HG03575 (cell line): Measurements from ENCODE around the gene ECE1.
"Not testable (repeated sequence)": the region's sequence is repeated elsewhere in the genome, so short reads cannot be mapped to it uniquely, and the experiment has no call there.

Source experiments
- ATAC-seq: cut with Tn5 transposase; IDR thresholded peaks from one replicate; pipeline ENCODE4 v1.9.1; 2021; ENCODE audit not compliant: unreplicated experiment, insufficient number of reproducible peaks, low FRiP score; ENCODE audit errors: extremely low read depth

Gene ECE1

DNA sequence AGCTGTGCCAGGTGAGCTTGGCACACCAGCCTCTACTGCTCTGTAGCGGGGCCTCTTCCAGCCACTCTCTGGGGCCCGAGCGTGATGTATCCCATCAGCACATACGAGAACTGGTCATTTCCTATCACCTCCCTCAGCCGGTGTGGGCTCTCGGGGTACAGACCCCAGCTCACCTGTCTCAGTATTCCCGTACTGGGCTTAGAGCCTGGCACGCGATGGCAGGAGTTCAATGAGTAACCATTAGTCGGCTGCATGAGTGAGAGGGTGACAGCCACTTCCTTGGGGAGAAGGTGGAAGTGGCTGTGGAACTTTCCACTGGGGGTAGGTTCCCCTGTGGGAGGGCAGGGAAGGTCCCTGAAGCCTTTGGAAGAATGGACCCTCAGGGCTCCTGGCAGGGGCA lies 46.1 kb downstream of the ECE1 start:
- ATAC-seq, result no peak

DNA sequence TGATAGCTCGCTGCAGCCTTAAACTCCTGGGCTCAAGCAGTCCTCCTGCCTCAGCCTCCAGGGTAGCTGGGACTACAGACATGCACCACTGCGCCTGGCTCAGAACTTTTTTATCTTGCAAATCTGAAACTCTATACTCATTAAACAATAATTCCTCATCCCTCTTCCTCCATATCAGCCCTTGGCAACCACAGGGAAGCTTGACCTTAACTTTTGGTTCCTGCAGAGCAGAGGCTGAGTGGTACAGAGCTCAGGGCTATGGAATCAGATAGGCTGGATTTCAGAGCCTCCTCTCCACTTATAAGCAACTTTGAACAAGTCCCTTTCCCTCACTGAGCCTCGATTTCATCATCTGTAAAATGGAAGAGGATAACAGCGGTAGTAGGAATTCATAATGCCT lies 47.4 kb downstream of the ECE1 start:
- ATAC-seq, result no peak

DNA sequence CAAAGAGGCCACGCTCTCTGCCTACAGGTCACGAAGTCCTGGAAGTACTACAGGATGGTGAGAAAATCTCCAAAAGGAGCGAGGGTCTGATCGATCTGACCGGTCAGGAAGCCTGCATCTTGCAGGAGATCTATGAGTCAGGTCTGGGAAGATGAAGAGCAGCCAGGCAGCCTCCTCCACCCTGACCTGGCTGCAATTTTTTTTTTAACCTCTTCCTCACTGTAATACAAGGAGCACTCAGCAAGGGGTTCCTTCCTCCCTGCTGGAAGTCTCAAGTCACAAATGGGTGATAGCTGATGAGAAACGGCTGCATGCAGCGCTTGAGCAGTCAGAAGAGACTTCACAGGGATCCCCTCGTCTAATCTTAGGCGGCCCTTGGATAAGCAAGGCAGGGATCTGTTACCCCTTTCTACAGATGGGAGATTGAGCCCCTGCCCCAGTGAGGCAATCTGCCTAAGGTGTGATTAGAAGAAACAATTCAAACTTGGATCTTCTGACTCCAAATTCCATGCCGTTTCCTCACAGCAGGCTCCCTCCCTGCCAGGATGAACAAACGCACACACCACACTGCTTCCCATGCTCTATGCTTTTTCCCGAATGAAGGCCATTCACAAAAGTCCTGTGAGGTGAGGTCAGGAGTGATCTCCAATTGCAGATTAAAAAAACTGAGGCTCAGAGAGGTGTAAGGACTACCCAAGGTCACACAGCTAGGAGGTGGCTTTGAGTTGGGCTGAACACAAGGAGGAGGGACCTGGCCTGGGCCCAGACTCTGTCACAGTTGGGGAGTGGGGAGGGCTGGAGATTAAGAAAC lies 48.3 kb downstream of the ECE1 start:
- ATAC-seq, result no peak

DNA sequence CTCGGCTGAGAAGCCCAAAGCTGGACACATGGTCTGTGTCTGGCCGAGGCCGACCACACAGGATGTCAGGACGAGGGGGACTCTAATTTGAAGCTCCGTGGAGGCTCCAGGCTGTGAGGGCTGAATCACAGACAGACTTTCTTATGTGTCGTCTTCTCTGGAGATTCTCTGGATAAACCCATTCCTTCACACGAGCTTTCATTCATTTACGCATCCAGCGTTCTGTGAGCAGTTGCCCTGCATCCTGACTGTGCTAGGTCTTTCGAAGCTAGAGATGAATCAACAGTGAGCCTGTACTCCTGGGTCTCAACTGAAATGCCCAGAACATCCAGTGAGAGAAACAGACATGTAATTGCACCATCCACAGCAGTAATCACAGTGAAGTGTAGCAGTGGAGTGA lies 49.6 kb downstream of the ECE1 start:
- no peak for ATAC-seq

GRCh38 chr1:21239221-21239620 lies 51.0 kb downstream of the ECE1 start:
- ATAC-seq, result no peak

- no peak for ATAC-seq
Observed at GRCh38 chr1:21238141-21238800, 52.0 kb downstream of the ECE1 start.

DNA sequence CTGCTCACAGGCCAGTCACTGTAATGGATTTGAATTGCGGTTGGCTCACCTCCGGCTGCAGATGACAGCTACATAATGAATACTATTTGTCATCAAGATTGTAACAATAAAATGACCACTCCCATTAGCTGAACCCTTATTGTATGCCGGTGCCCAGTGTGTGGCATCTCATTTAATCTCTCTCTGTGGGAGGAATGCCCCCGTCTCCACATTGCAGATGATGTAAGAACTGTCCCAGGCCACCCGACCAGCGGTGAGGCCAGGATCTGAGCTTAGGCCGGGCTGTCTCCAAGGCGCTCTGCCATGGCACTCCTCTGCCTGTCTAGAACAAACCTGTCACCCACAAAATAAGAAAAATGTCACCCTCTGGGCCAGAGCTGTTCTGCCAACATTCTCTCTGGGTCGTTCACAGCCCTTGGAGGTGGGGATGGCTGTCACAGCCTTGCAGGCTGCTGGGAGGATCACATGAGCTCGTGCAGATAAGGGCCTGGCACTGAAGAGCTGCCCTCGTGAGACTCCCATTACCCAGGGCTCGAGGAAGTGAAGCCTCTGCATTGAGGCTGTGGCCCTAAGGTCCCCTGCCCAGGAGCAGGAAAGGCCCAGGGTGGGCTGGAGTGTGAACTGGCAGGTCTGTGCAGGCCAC lies 52.7 kb downstream of the ECE1 start:
- no peak for ATAC-seq

GRCh38 chr1:21236178-21236577 lies 54.1 kb downstream of the ECE1 start:
- ATAC-seq, result no peak

GRCh38 chr1:21234779-21235178 lies 55.5 kb downstream of the ECE1 start:
- ATAC-seq, result no peak

DNA sequence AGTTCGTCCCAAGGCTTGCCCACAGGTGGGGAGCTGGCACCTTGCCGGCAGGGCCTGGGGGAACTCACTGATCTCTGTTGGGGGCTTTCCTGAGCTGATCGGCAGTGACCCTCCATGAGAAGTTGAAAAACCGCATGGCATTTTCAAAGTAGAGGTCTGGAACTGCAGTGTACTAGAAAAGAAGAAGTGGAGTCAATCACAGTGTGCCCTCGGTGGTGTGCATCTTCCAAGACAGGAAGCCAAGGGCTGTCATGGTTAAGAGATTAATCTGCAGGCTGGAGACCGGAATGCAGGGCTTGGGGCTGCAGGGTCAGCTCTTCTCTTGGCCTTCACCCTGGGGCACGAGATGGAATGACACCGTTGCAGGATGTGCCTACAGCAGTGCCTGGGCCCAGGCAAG lies 56.8 kb downstream of the ECE1 start:
- ATAC-seq, result no peak

DNA sequence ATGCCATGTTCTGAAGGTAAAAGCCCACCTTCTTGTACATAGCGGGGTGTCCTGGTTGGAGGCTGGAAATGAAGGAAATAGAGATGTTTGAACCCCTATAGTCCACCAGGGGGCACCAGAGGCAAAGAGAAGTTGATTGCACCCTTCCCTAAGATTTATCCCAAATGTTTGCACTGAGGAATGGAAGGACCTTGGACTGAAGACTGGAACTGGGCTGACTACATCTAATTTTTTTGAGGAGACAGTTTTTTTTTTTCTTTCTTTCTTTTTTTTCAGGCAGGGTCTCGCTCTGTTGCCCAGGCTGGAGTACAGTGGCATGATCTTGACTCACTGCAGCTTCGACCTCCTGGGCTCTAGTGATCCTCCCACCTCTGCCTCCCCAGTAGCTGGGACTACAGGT lies 58.2 kb downstream of the ECE1 start:
- no peak for ATAC-seq

- no peak for ATAC-seq
Observed at GRCh38 chr1:21229246-21230000, 60.8 kb downstream of the ECE1 start.

GRCh38 chr1:21228224-21228623 lies 62.0 kb downstream of the ECE1 start:
- not testable (repeated sequence) for ATAC-seq

GRCh38 chr1:21225065-21225464 lies 65.2 kb downstream of the ECE1 start:
- ATAC-seq, result no peak

DNA sequence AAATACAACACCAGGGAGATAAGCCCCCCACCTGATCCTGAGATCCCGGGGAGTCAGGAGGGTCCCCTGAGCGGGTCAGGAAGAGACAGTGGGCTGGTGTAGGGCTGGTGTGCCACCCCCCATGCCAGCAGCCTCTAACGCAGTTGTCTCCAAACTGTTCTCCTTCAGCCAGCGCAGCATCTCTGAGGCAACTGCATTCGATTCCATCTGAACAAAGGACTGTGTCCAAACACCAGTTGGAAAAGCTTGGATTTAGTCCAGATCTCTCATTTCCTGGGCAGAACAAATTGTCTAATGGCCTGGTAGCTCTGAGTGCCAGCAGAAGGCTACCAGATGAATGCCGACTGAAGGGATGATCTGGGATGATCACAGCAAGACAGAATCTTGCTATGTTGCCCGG lies 69.4 kb downstream of the ECE1 start:
- no peak for ATAC-seq

DNA sequence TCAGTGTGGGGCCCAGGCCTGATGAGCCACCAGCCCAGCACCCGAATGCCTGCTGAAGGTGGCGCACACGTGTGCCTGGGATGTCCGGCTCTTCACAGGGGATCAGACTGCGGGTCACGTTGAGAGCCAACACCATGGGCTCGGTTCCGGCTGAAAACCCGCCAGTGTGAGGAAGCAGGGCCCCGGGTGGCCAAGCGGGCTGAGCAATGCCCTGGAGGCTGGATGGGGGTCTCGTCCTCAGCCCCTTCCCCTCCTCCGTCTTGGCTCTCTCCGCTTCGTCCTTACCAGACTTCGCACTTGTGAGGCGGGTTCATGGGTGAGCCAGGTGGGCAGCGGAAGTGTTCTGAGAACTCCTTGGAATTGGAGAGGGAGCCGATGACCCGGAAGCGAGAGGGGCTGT lies 70.6 kb downstream of the ECE1 start:
- no peak for ATAC-seq

DNA sequence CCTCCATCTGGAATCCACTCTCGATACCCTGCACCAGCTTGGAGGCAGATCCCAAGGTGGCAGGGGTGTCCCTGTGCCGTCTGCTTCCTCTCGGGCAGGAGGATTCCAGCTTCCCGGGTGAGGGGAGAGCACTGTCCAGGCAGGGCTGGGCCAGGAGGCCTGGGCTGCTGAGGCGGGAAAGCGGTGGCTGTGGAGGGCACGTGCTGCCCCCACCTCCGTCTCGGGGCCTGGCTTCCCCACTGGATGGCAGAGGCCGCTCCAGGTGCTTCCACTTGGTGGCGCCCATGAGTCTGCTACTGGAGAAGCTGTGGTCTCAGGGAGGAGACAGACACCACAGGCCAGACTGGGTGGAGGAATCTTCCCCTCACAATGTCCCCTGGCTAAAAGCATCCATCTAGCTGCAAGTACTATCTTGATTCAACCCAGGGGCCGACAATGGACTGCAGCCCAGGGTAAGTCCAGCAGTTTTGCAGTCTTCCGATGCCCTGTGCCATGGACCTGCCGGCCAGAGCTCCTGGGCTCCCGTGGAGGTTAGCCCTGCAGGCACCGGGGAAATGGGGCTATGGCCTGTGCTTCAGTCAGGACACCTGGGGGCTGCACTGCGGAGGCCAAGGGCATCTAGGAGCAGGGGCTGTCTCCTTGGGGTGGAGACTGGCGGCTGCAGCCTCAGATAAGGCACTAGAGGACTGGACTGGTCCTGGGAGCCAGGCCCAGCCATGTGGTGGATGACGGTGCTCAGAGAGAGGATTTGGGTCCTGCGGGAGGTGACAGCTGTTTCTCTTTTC lies 72.3 kb downstream of the ECE1 start:
- ATAC-seq, result no peak

DNA sequence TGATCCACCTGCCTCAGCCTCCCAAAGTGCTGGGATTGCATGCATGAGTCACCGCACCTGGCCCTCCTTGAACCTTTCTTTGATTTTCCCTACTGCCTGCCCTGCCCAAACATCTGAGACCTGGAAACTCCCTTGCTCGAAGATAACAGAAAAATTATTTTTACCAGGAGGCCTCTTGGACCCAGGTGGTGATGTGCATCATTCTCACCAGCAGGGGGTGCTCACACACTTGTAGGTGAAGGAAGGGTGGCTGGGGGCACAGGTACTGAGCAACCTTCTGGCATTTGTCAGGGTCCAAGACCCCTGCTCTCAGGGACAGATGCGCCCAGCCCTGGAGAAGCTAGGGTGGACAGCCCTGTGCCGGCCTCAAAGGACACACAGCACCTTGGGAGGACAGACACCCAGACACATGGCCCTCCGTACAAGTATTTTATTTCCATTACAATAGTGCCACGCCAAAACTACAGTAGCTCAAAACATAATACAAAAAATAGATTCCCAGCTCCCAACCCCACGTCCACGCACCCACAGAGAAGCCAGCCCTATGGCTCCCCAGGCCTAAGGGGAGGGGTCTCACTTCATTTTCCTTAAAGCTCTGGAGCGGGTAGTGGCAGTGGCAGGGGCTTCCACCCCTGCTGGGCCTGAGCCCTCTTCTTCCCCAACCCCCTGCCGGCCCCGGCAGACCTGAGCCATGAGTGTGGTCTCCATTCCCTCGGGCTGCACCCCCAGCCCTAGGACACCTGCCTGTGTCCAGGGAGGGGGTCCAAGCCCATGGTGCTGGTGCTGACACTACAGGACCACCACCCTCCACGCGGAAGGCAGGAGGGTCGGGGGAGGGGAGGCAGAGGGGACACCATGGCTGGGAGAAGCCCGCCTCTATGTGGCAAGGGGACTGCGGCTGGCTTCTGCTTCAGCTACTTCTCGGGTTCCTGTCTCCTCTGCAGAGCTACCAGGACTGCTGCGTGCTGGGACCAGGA lies 73.1 kb downstream of the ECE1 start:
- no peak for ATAC-seq
